Endothelial cell of umbilical vein (primary cell): ENCODE data around the gene MUC16. TPM values are rescaled to one million over a fixed set of nuclear protein-coding genes. Genes with fewer than 3 reads are reported as not detected.

Experiments
- BruUV-seq: library from RNA; stranded (reverse); fragments of 400-500 nt; replicated peaks from 2 replicates; lab custom pipeline; 2021; lab: Mats Ljungman, UMichigan
- CTCF ChIA-PET: fragments of 300-600, 350-600 bp; sonication (Branson Sonifier 250); formaldehyde crosslinking; loops from one replicate; lab custom pipeline; 2021; ENCODE audit warnings: antibody characterized with exemption, inconsistent platforms; lab: Charles Lee
- POLR2A ChIA-PET: fragments of 300-600, 350-600 bp; sonication (Branson Sonifier 250); formaldehyde crosslinking; loops from one replicate; lab custom pipeline; 2021; ENCODE audit warnings: antibody characterized with exemption, inconsistent platforms; lab: Charles Lee
- DNase-seq: peaks from one replicate; pipeline ENCODE4 v3.0.0-alpha.2; 2011; ENCODE audit warnings: low read depth, low spot score
- FAIRE-seq: peaks from 2 replicates; lab custom pipeline; 2011; peaks lifted over from hg19 to GRCh38; lab: Jason Lieb, UNC
- H2AFZ ChIP-seq: 2 replicates; pipeline ENCODE4 v1.6.0; 2012; ENCODE audit warnings: low read depth, low read length, control low read depth, inconsistent platforms
- H3K27ac ChIP-seq: 2 replicates; pipeline ENCODE4 v1.5.1; 2011; ENCODE audit warnings: low read depth, mild to moderate bottlenecking, control low read depth, low read length, moderate library complexity; ENCODE audit not compliant: insufficient read depth
- H3K27me3 ChIP-seq, 2 experiments: 2 replicates each; pipeline versions ENCODE4 v1.6.0 to v1.6.1; 2011; ENCODE audit warnings: low read length in 2 of 2, mixed read lengths in 1 of 2; ENCODE audit not compliant: control insufficient read depth in 2 of 2, insufficient read depth in 2 of 2
- H3K36me3 ChIP-seq, 2 experiments: 2 replicates in 1 of 2; 3 replicates in 1 of 2; pipeline ENCODE4 v1.5.1; 2011; ENCODE audit warnings: low read length in 2 of 2, mild to moderate bottlenecking in 1 of 2, moderate library complexity in 1 of 2; ENCODE audit not compliant: control insufficient read depth in 2 of 2, insufficient read depth in 2 of 2; ENCODE audit errors: extremely low read depth in 1 of 2
- H3K4me1 ChIP-seq: 3 replicates; pipeline ENCODE4 v1.5.1; 2011; ENCODE audit warnings: mild to moderate bottlenecking, low read length; ENCODE audit not compliant: control insufficient read depth, insufficient read depth; ENCODE audit errors: extremely low read depth
- H3K4me2 ChIP-seq: 2 replicates; pipeline ENCODE4 v1.6.1; 2011; ENCODE audit warnings: low read length, control low read depth, mixed read lengths; ENCODE audit not compliant: insufficient read depth
- H3K4me3 ChIP-seq, 3 experiments: fragments of 200-600 bp in 1 of 3; sonication (generic), shearing (Covaris generic) in 1 of 3; replicated peaks in 1 of 3; 2 replicates each; pipeline ENCODE4 v1.5.1; 2011 to 2016; ENCODE audit warnings: control low read depth in 3 of 3, low read length in 3 of 3, mild to moderate bottlenecking in 2 of 3, inconsistent platforms in 1 of 3, low read depth in 1 of 3, moderate library complexity in 1 of 3; ENCODE audit not compliant: insufficient read depth in 1 of 3
- H3K79me2 ChIP-seq: 2 replicates; pipeline ENCODE4 v1.6.0; 2012; ENCODE audit warnings: low read length, inconsistent platforms; ENCODE audit not compliant: control insufficient read depth, insufficient read depth
- H3K9ac ChIP-seq: replicated peaks from 2 replicates; pipeline ENCODE3; 2011; ENCODE audit warnings: low read length, control low read depth; ENCODE audit not compliant: insufficient read depth; ENCODE audit errors: extremely low read depth
- H3K9me1 ChIP-seq: replicated peaks from 3 replicates; pipeline ENCODE4 v1.6.0; 2011; ENCODE audit warnings: mild to moderate bottlenecking, low read length; ENCODE audit not compliant: control insufficient read depth, insufficient read depth; ENCODE audit errors: extremely low read depth
- H3K9me3 ChIP-seq: replicated peaks from 2 replicates; pipeline ENCODE4 v1.5.1; 2012; ENCODE audit warnings: low read length, inconsistent platforms; ENCODE audit not compliant: control insufficient read depth, insufficient read depth
- H4K20me1 ChIP-seq: replicated peaks from 2 replicates; pipeline ENCODE3; 2011; ENCODE audit warnings: mild to moderate bottlenecking, low read length; ENCODE audit not compliant: control insufficient read depth, insufficient read depth; ENCODE audit errors: extremely low read depth
- EZH2 ChIP-seq: IDR thresholded peaks from 2 replicates; pipeline ENCODE4 v1.6.1; 2012; ENCODE audit warnings: borderline replicate concordance, low read depth, mild to moderate bottlenecking, moderate library complexity, low read length, inconsistent platforms; ENCODE audit not compliant: severe bottlenecking
- FOS ChIP-seq: IDR thresholded peaks from 2 replicates; pipeline ENCODE4 v1.6.1; 2011; ENCODE audit warnings: mild to moderate bottlenecking, low read length, moderate library complexity, borderline replicate concordance; ENCODE audit not compliant: insufficient read depth
- GATA2 ChIP-seq: IDR thresholded peaks from 2 replicates; pipeline ENCODE4 v1.7.0; 2011; ENCODE audit warnings: low read depth, mild to moderate bottlenecking, moderate library complexity, mixed read lengths, low read length; ENCODE audit not compliant: insufficient read length, insufficient read depth
- JUN ChIP-seq: IDR thresholded peaks from 2 replicates; pipeline ENCODE4 v1.6.1; 2011; ENCODE audit warnings: borderline replicate concordance, low read depth; ENCODE audit not compliant: insufficient read length, insufficient read depth
- MYC ChIP-seq: IDR thresholded peaks from one replicate; pipeline ENCODE4 v1.6.1; 2011; ENCODE audit warnings: mild to moderate bottlenecking, low read depth, low read length
- POLR2A ChIP-seq: IDR thresholded peaks from 2 replicates; pipeline ENCODE4 v1.6.1; 2012; ENCODE audit warnings: low read depth, mild to moderate bottlenecking, control low read depth, low read length
- POLR2AphosphoS5 ChIP-seq: IDR thresholded peaks from 2 replicates; pipeline ENCODE4 v1.6.1; 2012; ENCODE audit warnings: low read depth, mild to moderate bottlenecking, control low read depth, low read length, moderate library complexity; ENCODE audit not compliant: insufficient read depth
- dilution Hi-C: fragments of 300-500 bp; cut with MboI; formaldehyde crosslinking; loops from one replicate; pipeline ENCODE4 v1.15.0; 2019; ENCODE audit warnings: low sequenced_read_pairs; ENCODE audit not compliant: extremely low pct_ligation_motif_present
- intact Hi-C: fragments of 100-400 bp; cut with micrococcal nuclease; formaldehyde crosslinking; loops from one replicate; pipeline ENCODE4 v1.10.0; 2022
- polyA plus RNA-seq, 4 experiments: library from polyadenylated mRNA; depleted of rRNA in 3 of 4; stranded (reverse) in 3 of 4; unstranded in 1 of 4; fragments of >200 nt; gene quantifications; 2 replicates each; pipeline versions ENCODE4 v1.2.1 to v1.2.3, GENCODE V29; 2011 to 2012; ENCODE audit warnings: missing spikeins in 1 of 4
- total RNA-seq: library from RNA; stranded (reverse); gene quantifications from 2 replicates; pipeline ENCODE4 v1.2.3, GENCODE V29; 2021
- TF ChIP-seq, protein P1 (sequence below): IDR thresholded peaks from 2 replicates; pipeline ENCODE4 v1.6.1; 2011; ENCODE audit not compliant: insufficient read depth, insufficient read length
- TF ChIP-seq, protein P2 (sequence below), 2 donors: IDR thresholded peaks; 1 replicate in 1 of 2; 2 replicates in 1 of 2; pipeline ENCODE4 v1.5.1; 2011; ENCODE audit warnings: low read length in 2 of 2, mild to moderate bottlenecking in 2 of 2, moderate library complexity in 2 of 2, control low read depth in 1 of 2, inconsistent platforms in 1 of 2, low read depth in 1 of 2; ENCODE audit not compliant: insufficient read depth in 1 of 2; ENCODE audit errors: extremely low read depth in 1 of 2

The MUC16 gene
- total and polyA plus RNA-seq, 2 donors (not counting 3 experiments of a cell fraction or from before 2014, with no cell fraction given): not detected

DNA sequence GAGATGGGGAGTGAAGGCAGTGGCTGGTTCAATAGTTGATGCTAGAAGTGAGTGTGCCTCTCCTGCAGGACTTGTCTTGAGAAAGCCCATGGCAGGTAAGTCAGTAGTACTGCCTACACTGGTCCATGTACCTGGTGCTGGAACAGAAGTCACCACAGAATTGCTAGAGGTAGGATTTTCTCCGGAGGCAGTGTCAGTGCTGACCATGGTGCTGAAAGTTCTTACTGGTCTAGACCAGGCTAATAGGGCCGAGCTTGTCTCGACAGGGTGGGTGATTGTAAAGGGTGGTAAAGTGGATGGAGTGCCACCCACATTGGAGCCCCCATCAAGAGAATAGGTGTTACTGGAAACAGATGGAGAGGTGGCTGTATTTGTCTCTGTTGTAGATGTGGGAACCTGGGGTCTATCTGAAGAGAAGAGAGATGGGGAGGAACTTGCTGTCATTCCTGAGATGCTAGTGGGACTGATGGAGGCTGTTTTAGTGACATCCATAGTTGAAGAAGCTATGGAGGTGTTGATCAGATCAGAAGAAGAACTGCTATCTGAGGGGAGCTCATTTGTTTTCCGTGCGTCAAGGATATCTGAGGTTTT lies 36.6 kb downstream of the MUC16 start:
- Histone ChIP-seq H3K9me3 (peaks cover 2% of the 10 kb centered on the region), H3K36me3 (no peaks in the 10 kb centered on the region), H3K4me1 (no peaks in the 10 kb centered on the region), H2AFZ (no peak overlapping the region), H3K27ac (no peak overlapping the region), H3K9ac (no peak overlapping the region), H3K27me3 (no peaks in the 10 kb centered on the region), H3K79me2 (no peaks in the 10 kb centered on the region), H4K20me1 (no peaks in the 10 kb centered on the region), H3K9me1 (no peaks in the 10 kb centered on the region), H3K4me2 (no peak overlapping the region), H3K4me3 (no peak overlapping the region)
- dilution Hi-C loops (no loop called here), intact Hi-C loops (no loop called here)
- DNase-seq (no peak), FAIRE-seq (no peak)
- ChIA-PET POLR2A (no interaction called here), CTCF (no interaction called here)
- TF ChIP-seq POLR2A (no peak), GATA2 (no peak), JUN (no peak), POLR2AphosphoS5 (no peak), FOS (no peak), MYC (no peak), EZH2 (no peak)
- TF ChIP-seq, protein P1, sequence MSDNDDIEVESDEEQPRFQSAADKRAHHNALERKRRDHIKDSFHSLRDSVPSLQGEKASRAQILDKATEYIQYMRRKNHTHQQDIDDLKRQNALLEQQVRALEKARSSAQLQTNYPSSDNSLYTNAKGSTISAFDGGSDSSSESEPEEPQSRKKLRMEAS: no peak
- TF ChIP-seq, protein P2, sequence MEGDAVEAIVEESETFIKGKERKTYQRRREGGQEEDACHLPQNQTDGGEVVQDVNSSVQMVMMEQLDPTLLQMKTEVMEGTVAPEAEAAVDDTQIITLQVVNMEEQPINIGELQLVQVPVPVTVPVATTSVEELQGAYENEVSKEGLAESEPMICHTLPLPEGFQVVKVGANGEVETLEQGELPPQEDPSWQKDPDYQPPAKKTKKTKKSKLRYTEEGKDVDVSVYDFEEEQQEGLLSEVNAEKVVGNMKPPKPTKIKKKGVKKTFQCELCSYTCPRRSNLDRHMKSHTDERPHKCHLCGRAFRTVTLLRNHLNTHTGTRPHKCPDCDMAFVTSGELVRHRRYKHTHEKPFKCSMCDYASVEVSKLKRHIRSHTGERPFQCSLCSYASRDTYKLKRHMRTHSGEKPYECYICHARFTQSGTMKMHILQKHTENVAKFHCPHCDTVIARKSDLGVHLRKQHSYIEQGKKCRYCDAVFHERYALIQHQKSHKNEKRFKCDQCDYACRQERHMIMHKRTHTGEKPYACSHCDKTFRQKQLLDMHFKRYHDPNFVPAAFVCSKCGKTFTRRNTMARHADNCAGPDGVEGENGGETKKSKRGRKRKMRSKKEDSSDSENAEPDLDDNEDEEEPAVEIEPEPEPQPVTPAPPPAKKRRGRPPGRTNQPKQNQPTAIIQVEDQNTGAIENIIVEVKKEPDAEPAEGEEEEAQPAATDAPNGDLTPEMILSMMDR (IDR thresholded peaks at IDR 0.05; ENCODE audit: extremely low read depth in 1 of 2, insufficient read depth in 1 of 2, low read depth in 1 of 2, low read length in 2 of 2): no peak
- no TSS peak for BruUV-seq
